Neural progenitor cell (in vitro differentiated cells): ENCODE results near the gene PRRG2. TPM values are rescaled to one million over a fixed set of nuclear protein-coding genes. Genes with fewer than 3 reads are reported as not detected.

Experiments used
- DNase-seq: peaks from one replicate; pipeline ENCODE4 v3.0.0-alpha.2; 2016; ENCODE audit warnings: low spot score
- H2AFZ ChIP-seq: fragments of 200-600 bp; sonication (generic); replicated peaks from 2 replicates; pipeline ENCODE4 v1.6.1; 2016; ENCODE audit warnings: antibody characterized with exemption
- H3F3A ChIP-seq: fragments of 200-600 bp; sonication (generic); 2 replicates; pipeline ENCODE4 v1.6.1; 2016; ENCODE audit warnings: antibody characterized with exemption, low read depth
- H3K27ac ChIP-seq: fragments of 200-600 bp; sonication (generic); 2 replicates; pipeline ENCODE4 v1.5.1; 2016; ENCODE audit warnings: mild to moderate bottlenecking
- H3K27me3 ChIP-seq: fragments of 200-600 bp; sonication (generic); 2 replicates; pipeline ENCODE4 v1.6.1; 2016; ENCODE audit warnings: mild to moderate bottlenecking, moderate library complexity
- H3K36me3 ChIP-seq: fragments of 200-600 bp; sonication (generic); 2 replicates; pipeline ENCODE4 v1.5.1; 2016
- H3K4me1 ChIP-seq: fragments of 200-600 bp; sonication (generic); 2 replicates; pipeline ENCODE4 v1.6.1; 2016; ENCODE audit warnings: mixed run types
- H3K4me2 ChIP-seq: fragments of 200-600 bp; sonication (generic); 2 replicates; pipeline ENCODE4 v1.6.1; 2016
- H3K4me3 ChIP-seq: fragments of 200-600 bp; sonication (generic); 2 replicates; pipeline ENCODE4 v1.5.1; 2016
- H3K79me2 ChIP-seq: fragments of 200-600 bp; sonication (generic); 2 replicates; pipeline ENCODE4 v1.6.1; 2016; ENCODE audit warnings: low read depth
- H3K9ac ChIP-seq: fragments of 200-600 bp; sonication (generic); 2 replicates; pipeline ENCODE4 v1.6.1; 2016
- H3K9me3 ChIP-seq: fragments of 200-600 bp; sonication (generic); 2 replicates; pipeline ENCODE4 v1.5.1; 2016; ENCODE audit warnings: low read depth
- H4K20me1 ChIP-seq: fragments of 200-600 bp; sonication (generic); 2 replicates; pipeline ENCODE4 v1.6.1; 2016; ENCODE audit warnings: low read depth
- H3K27ac Mint-ChIP-seq: 3 replicates; pipeline ENCODE4 v1.8.0; 2021; ENCODE audit warnings: mixed read lengths
- H3K27me3 Mint-ChIP-seq: 2 replicates; pipeline ENCODE4 v1.8.0; 2022; ENCODE audit warnings: low read depth, mild to moderate bottlenecking, inconsistent platforms, moderate library complexity, mixed read lengths; ENCODE audit not compliant: insufficient read depth
- H3K36me3 Mint-ChIP-seq: 3 replicates; pipeline ENCODE4 v1.8.0; 2021; ENCODE audit warnings: mixed read lengths
- H3K4me1 Mint-ChIP-seq: 3 replicates; pipeline ENCODE4 v1.8.0; 2021; ENCODE audit warnings: mixed read lengths
- H3K4me3 Mint-ChIP-seq: 3 replicates; pipeline ENCODE4 v1.8.0; 2021; ENCODE audit warnings: mild to moderate bottlenecking, moderate library complexity, mixed read lengths
- H3K9me3 Mint-ChIP-seq: 3 replicates; pipeline ENCODE4 v1.8.0; 2020; ENCODE audit warnings: mixed read lengths
- EZH2 ChIP-seq: fragments of 200-600 bp; sonication (generic); IDR thresholded peaks from 2 replicates; pipeline ENCODE4 v1.6.1; 2017; ENCODE audit warnings: antibody characterized with exemption, mild to moderate bottlenecking, moderate library complexity
- EZH2phosphoT487 ChIP-seq: fragments of 200-600 bp; sonication (generic); IDR thresholded peaks from 2 replicates; pipeline ENCODE4 v1.6.1; 2017; ENCODE audit warnings: antibody characterized with exemption
- total RNA-seq: library from RNA; depleted of rRNA; stranded (reverse); fragments of >200 nt; gene quantifications from 2 replicates; pipeline ENCODE4 v1.2.3, GENCODE V29; 2015; ENCODE audit warnings: low replicate concordance
- TF ChIP-seq, protein P1 (sequence below): fragments of 200-600 bp; sonication (generic); IDR thresholded peaks from 2 replicates; pipeline ENCODE4 v1.5.1; 2017; ENCODE audit warnings: antibody characterized with exemption, mild to moderate bottlenecking

PRRG2 gene
- 0.09 and 0.68 TPM in 2 replicates for total RNA-seq

GRCh38 chr19:49581007-49581508 is at the start of gene PRRG2:
Gene PRRG2 (plus strand): TSS chr19:49581316. CDS start chr19:49583220, 1,904 bp downstream.
- Histone ChIP-seq H4K20me1 (peaks cover 15% of the 10 kb centered on the region), H3K36me3 (no peaks in the 10 kb centered on the region), H3K9me3 (no peaks in the 10 kb centered on the region), H3K4me2 (peak within 1 kb of the TSS; percentile 86), H3K27me3 (no peaks in the 10 kb centered on the region), H2AFZ (peak within 1 kb of the TSS; percentile 97), H3K79me2 (peaks cover 43% of the 10 kb centered on the region), H3F3A (peaks cover 19% of the 10 kb centered on the region), H3K4me1 (peaks cover 18% of the 10 kb centered on the region), H3K4me3 (peak within 1 kb of the TSS; percentile 80), H3K9ac (peak within 1 kb of the TSS; percentile 89), H3K27ac (no peak within 1 kb of the TSS)
- no peak for TF ChIP-seq EZH2phosphoT487
- Mint-ChIP-seq H3K4me1 (peaks cover 32% of the 10 kb centered on the region), H3K9me3 (no peaks in the 10 kb centered on the region), H3K27ac (peak within 1 kb of the TSS; percentile 98), H3K27me3 (peaks cover 5% of the 10 kb centered on the region), H3K4me3 (peak within 1 kb of the TSS; percentile 99), H3K36me3 (no peaks in the 10 kb centered on the region)
- DNase-seq, result no peak

DNA sequence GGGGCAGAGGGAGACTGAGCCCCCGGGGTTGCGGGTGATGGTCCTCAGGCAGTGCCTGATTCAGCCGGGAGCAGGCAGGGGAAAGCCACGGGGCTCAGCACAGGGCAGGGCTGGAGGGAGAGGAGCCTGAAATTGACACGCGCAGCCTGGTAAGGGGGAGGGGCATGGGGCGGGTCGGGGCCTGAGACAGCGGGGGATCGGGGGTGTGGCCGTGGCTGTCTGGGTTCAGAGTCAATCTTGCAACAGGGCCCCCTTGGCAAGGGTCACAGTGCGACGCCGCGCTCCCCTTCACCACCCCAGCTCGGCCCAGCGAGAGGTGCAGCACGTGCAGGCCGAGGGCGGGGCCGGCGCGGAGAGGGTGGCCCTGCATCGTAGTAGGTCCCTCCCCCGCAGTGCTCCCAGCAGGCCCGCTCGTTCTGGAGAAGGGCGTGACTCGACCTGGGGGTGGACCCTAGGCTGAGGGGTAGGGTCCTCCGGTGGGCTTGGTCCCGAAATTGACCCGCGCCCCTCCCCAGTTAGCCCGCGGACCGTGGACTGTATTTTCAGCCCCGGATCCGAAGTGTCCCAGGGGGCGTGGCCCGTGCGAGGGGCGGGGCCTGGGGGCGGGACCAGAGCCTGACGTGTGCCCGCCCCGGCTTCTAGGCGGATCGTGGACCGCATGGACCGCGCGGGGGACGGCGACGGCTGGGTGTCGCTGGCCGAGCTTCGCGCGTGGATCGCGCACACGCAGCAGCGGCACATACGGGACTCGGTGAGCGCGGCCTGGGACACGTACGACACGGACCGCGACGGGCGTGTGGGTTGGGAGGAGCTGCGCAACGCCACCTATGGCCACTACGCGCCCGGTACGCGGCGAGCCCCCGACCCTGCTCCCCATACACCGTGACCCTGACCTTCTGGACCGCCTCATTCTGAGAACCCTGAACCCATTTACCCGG is 47.3 kb upstream of the PRRG2 start:
- H3K27me3 Mint-ChIP-seq, result peaks cover 23% of the 10 kb centered on the region
- H3K4me1 Mint-ChIP-seq, result peaks cover 18% of the 10 kb centered on the region

DNA sequence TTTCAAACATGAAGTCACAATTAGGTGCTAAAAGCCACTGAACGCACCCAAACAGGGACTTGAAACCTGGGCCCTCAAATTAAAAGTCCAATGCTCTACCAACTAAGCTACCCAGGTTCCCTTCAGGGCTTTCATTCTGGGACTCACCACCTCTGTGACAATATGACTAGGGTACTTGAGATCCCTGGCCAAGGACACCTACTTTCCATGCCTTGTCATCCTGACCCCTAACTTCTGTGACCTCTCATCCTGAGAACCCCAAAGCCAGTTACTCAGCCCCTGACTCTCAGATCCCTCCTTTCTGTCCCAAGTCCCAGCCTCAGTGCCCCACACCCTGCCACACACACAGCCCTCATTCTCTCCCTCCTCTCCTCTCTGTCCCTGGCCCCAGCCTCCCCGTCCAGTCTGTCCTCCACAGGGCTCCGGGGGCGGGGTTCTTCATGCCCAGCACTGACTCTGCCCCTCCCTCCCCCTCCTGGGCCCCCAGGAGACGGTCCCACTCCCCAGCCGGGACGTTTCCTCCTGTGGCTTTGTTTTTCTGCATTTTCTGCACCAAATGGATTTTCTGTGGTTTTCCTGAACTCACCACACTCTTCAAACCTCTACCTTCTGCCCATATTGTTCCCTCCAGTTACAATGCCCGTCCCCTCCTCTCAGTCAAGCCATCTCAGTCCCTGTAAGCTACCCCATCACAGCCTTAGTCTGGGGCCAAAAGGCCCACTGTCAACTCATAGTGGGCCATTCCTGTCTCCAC is 46.3 kb upstream of the PRRG2 start:
- no peak overlapping the region for H2AFZ ChIP-seq
- peaks cover 22% of the 10 kb centered on the region for H4K20me1 ChIP-seq
- peak overlapping the region; percentile 59 for H3K4me3 ChIP-seq
- TF ChIP-seq EZH2, result no peak
- TF ChIP-seq EZH2phosphoT487, result no peak
- TF ChIP-seq, protein P1, sequence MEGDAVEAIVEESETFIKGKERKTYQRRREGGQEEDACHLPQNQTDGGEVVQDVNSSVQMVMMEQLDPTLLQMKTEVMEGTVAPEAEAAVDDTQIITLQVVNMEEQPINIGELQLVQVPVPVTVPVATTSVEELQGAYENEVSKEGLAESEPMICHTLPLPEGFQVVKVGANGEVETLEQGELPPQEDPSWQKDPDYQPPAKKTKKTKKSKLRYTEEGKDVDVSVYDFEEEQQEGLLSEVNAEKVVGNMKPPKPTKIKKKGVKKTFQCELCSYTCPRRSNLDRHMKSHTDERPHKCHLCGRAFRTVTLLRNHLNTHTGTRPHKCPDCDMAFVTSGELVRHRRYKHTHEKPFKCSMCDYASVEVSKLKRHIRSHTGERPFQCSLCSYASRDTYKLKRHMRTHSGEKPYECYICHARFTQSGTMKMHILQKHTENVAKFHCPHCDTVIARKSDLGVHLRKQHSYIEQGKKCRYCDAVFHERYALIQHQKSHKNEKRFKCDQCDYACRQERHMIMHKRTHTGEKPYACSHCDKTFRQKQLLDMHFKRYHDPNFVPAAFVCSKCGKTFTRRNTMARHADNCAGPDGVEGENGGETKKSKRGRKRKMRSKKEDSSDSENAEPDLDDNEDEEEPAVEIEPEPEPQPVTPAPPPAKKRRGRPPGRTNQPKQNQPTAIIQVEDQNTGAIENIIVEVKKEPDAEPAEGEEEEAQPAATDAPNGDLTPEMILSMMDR, result no peak
- peaks cover 20% of the 10 kb centered on the region for H3K27me3 Mint-ChIP-seq
- no peak for DNase-seq
- H3K36me3 Mint-ChIP-seq, result peaks cover 1% of the 10 kb centered on the region
- no peaks in the 10 kb centered on the region for H3K9me3 ChIP-seq
- H3K4me1 ChIP-seq, result peaks cover 4% of the 10 kb centered on the region
- H3K27me3 ChIP-seq, result peaks cover 13% of the 10 kb centered on the region
- H3F3A ChIP-seq, result peaks cover 10% of the 10 kb centered on the region
- H3K79me2 ChIP-seq, result no peaks in the 10 kb centered on the region
- H3K9ac ChIP-seq, result no peak overlapping the region
- H3K27ac Mint-ChIP-seq, result peak overlapping the region; percentile 70
- peak overlapping the region; percentile 85 for H3K4me3 Mint-ChIP-seq
- H3K9me3 Mint-ChIP-seq, result no peaks in the 10 kb centered on the region
- peaks cover 18% of the 10 kb centered on the region for H3K4me1 Mint-ChIP-seq
- peak overlapping the region; percentile 73 for H3K4me2 ChIP-seq
- no peak overlapping the region for H3K27ac ChIP-seq
- H3K36me3 ChIP-seq, result no peaks in the 10 kb centered on the region

More for the DNA sequence above, 47.3 kb upstream of the PRRG2 start:
- Histone ChIP-seq H3K27me3 (peaks cover 13% of the 10 kb centered on the region), H3K9me3 (no peaks in the 10 kb centered on the region), H2AFZ (no peak overlapping the region), H3K4me1 (peaks cover 4% of the 10 kb centered on the region), H3K4me3 (peak overlapping the region; percentile 59), H3K36me3 (no peaks in the 10 kb centered on the region), H3F3A (peaks cover 10% of the 10 kb centered on the region), H4K20me1 (peaks cover 22% of the 10 kb centered on the region), H3K4me2 (peak overlapping the region; percentile 73), H3K9ac (no peak overlapping the region), H3K79me2 (no peaks in the 10 kb centered on the region), H3K27ac (no peak overlapping the region)
- peaks cover 1% of the 10 kb centered on the region for H3K36me3 Mint-ChIP-seq
- peak overlapping the region; percentile 53 for H3K27ac Mint-ChIP-seq
- DNase-seq, result peak; percentile 84
- TF ChIP-seq EZH2, result peak; percentile 39
- TF ChIP-seq, protein P1, result peak; percentile 50
- peak; percentile 1 for TF ChIP-seq EZH2phosphoT487
- H3K9me3 Mint-ChIP-seq, result no peaks in the 10 kb centered on the region
- H3K4me3 Mint-ChIP-seq, result peak overlapping the region; percentile 85
